Loucy (cell line): ENCODE data around the gene EGFLAM.

Experiments
- EZH2phosphoT487 ChIP-seq: fragments of 200-600 bp; IDR thresholded peaks from 2 replicates; pipeline ENCODE4 v1.6.1; 2018; ENCODE audit warnings: antibody characterized with exemption, mild to moderate bottlenecking, moderate library complexity, borderline replicate concordance
- TF ChIP-seq, protein P1 (sequence below): fragments of 200-600 bp; sonication (generic); conservative IDR thresholded peaks from 2 replicates; pipeline ENCODE4 v1.5.1; 2014; ENCODE audit warnings: mild to moderate bottlenecking, antibody characterized with exemption, low read length

DNA sequence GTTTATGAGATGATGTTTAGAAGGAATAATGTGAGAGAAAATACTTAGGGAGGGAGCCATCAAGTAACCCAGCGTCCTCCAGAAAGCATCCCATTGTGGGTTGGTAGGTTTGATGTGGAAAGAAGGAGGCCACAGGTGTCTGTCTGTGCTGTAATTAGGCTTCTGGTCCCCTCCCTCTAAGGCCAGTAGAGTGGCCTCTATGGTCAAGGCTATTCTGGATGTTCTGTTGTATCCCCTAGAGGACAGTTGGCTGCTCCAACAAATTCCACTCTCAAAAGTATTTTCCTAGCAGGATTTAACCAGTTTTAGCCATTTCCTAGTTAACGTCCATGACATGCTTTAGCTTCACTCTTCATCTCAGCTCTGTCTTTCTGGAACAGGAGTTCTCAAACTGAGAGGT lies 106.5 kb downstream of the EGFLAM start:
- TF ChIP-seq, protein P1, sequence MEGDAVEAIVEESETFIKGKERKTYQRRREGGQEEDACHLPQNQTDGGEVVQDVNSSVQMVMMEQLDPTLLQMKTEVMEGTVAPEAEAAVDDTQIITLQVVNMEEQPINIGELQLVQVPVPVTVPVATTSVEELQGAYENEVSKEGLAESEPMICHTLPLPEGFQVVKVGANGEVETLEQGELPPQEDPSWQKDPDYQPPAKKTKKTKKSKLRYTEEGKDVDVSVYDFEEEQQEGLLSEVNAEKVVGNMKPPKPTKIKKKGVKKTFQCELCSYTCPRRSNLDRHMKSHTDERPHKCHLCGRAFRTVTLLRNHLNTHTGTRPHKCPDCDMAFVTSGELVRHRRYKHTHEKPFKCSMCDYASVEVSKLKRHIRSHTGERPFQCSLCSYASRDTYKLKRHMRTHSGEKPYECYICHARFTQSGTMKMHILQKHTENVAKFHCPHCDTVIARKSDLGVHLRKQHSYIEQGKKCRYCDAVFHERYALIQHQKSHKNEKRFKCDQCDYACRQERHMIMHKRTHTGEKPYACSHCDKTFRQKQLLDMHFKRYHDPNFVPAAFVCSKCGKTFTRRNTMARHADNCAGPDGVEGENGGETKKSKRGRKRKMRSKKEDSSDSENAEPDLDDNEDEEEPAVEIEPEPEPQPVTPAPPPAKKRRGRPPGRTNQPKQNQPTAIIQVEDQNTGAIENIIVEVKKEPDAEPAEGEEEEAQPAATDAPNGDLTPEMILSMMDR, result no peak
- TF ChIP-seq EZH2phosphoT487, result no peak
